Esophagus muscularis mucosa (tissue), 4 donors: Measurements from ENCODE around the gene PDSS2. TPM values are rescaled to one million over a fixed set of nuclear protein-coding genes. Genes with fewer than 3 reads are reported as not detected.
"Not testable (repeated sequence)": the region's sequence is repeated elsewhere in the genome, so short reads cannot be mapped to it uniquely, and the experiment has no call there.

Experiments used
- DNase-seq: peaks from one replicate; pipeline ENCODE4 v3.0.0-alpha.2; 2017; ENCODE audit errors: extremely low spot score
- H3K27ac ChIP-seq, 4 donors: fragments of 200-600 bp; sonication (generic); replicated peaks in 1 of 4; 1 replicate in 3 of 4; 2 replicates in 1 of 4; pipeline ENCODE4 v1.5.1; 2016 to 2019; ENCODE audit warnings: mild to moderate bottlenecking in 1 of 4
- H3K27me3 ChIP-seq, 4 donors: fragments of 200-600 bp; sonication (generic); one replicate each; pipeline versions ENCODE4 v1.5.1 to v1.6.0; 2016 to 2019
- H3K36me3 ChIP-seq, 4 donors: fragments of 200-600 bp; sonication (generic); one replicate each; pipeline ENCODE4 v1.5.1; 2016 to 2019
- H3K4me1 ChIP-seq, 4 donors: fragments of 200-600 bp; sonication (generic); one replicate each; pipeline ENCODE4 v1.5.1; 2016 to 2019
- H3K4me3 ChIP-seq, 4 donors: fragments of 200-600 bp; sonication (generic); 1 replicate in 2 of 4; 2 replicates in 2 of 4; pipeline ENCODE4 v1.5.1; 2016 to 2019; ENCODE audit warnings: mild to moderate bottlenecking in 4 of 4, moderate library complexity in 1 of 4
- H3K9me3 ChIP-seq, 4 donors: fragments of 200-600 bp; sonication (generic); 1 replicate in 3 of 4; 2 replicates in 1 of 4; pipeline ENCODE4 v1.5.1; 2016 to 2019
- EP300 ChIP-seq: sonication (generic); formaldehyde crosslinking; IDR thresholded peaks from one replicate; pipeline ENCODE4 v1.6.1; 2017; ENCODE audit warnings: antibody characterized with exemption
- POLR2A ChIP-seq: fragments of 450-650 bp; IDR thresholded peaks from one replicate; pipeline ENCODE4 v1.6.1; 2017; ENCODE audit warnings: antibody characterized with exemption, moderate library complexity, mild to moderate bottlenecking, low read depth
- POLR2AphosphoS5 ChIP-seq, 2 donors: sonication (generic); formaldehyde crosslinking; IDR thresholded peaks; one replicate each; pipeline ENCODE4 v1.6.1; 2017; ENCODE audit warnings: antibody characterized with exemption in 2 of 2
- WGBS: methylation state at CpG from one replicate; pipeline ENCODE4 v1.1.5; 2018; 5-methylcytosine and 5-hydroxymethylcytosine counted together
- intact Hi-C: fragments of 100-400 bp; cut with DNase I; formaldehyde crosslinking; loops from one replicate; pipeline ENCODE4 v1.15.1; 2023
- total RNA-seq, 4 donors: library from RNA; depleted of rRNA; stranded (reverse); fragments of >200 nt; gene quantifications; one replicate each; pipeline versions ENCODE4 v1.1.0 to v1.2.1, GENCODE V29; 2016
- TF ChIP-seq, protein P1 (sequence below), 3 experiments: fragments of 200-600 bp in 2 of 3; fragments of 450-650 bp in 1 of 3; sonication (generic) in 2 of 3; IDR thresholded peaks; one replicate each; pipeline ENCODE4 v1.5.1; 2017 to 2019; ENCODE audit warnings: antibody characterized with exemption in 3 of 3, mild to moderate bottlenecking in 2 of 3, moderate library complexity in 1 of 3

PDSS2 gene
- total RNA-seq, 4 donors from 2014 or later = 6.6 to 10.8 (median 8.7) TPM

DNA sequence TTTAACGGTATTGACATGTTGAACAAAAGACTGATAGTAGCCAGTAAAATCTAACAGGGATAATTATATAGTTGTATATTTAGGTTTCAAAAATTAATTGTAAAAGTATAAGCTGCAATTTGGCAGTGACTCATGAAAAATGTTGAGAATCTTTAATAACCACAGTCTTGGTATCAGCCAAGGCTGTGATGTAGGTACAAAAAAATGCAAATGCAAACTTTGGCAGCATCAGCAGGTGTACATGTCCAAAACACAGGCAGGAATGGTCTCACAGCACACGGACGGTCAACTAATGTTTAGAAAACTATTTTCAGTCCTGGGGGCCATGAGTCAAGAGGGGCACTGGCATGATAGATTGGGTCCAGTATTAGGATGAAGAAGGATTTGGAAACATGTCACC is 285.6 kb downstream of the PDSS2 start:
- Histone ChIP-seq H3K27ac (no peak overlapping the region), H3K9me3 (no peaks in the 10 kb centered on the region), H3K4me1 (no peaks in the 10 kb centered on the region), H3K36me3 (no peaks in the 10 kb centered on the region), H3K4me3 (no peak overlapping the region), H3K27me3 (no peaks in the 10 kb centered on the region)
- TF ChIP-seq, protein P1, sequence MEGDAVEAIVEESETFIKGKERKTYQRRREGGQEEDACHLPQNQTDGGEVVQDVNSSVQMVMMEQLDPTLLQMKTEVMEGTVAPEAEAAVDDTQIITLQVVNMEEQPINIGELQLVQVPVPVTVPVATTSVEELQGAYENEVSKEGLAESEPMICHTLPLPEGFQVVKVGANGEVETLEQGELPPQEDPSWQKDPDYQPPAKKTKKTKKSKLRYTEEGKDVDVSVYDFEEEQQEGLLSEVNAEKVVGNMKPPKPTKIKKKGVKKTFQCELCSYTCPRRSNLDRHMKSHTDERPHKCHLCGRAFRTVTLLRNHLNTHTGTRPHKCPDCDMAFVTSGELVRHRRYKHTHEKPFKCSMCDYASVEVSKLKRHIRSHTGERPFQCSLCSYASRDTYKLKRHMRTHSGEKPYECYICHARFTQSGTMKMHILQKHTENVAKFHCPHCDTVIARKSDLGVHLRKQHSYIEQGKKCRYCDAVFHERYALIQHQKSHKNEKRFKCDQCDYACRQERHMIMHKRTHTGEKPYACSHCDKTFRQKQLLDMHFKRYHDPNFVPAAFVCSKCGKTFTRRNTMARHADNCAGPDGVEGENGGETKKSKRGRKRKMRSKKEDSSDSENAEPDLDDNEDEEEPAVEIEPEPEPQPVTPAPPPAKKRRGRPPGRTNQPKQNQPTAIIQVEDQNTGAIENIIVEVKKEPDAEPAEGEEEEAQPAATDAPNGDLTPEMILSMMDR (IDR thresholded peaks at IDR 0.05) = no peak
- TF ChIP-seq POLR2AphosphoS5 (IDR thresholded peaks at IDR 0.05) = no peak
- intact Hi-C loops = no loop called here
- WGBS = 66% methylated on average over 3 of the region's 3 CpGs
- DNase-seq = no peak

DNA sequence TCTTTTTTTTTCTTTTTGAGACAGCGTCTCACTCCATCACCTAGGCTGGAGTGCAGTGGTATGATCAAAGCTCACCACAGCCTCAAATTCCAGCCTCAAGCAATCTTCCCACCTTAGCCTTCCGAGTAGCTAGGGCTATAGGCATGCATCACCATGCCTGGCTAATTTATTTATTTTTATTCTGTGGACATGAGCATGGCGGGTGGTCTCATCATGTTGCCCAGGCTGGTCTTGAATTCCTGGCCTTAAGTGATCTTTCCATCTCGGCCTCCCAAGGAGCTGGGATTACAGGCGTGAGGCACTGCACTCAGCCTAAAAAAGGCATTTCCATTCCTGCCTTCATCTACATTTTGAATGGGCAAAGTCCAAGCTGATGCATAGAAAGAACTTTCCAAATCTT is 287.9 kb downstream of the PDSS2 start:
- H3K9me3 ChIP-seq = no peaks in the 10 kb centered on the region
- H3K27me3 ChIP-seq = no peaks in the 10 kb centered on the region
- no peak overlapping the region for H3K4me3 ChIP-seq
- intact Hi-C loops = no loop called here
- no peaks in the 10 kb centered on the region for H3K4me1 ChIP-seq
- H3K27ac ChIP-seq = no peak overlapping the region
- TF ChIP-seq, protein P1 (IDR thresholded peaks at IDR 0.05) = no peak
- TF ChIP-seq EP300 (no peak), POLR2AphosphoS5 (IDR thresholded peaks at IDR 0.05) (no peak), POLR2A (no peak)
- 94% methylated on average over 5 of the region's 5 CpGs for WGBS
- no peak for DNase-seq
- H3K36me3 ChIP-seq = no peaks in the 10 kb centered on the region

DNA sequence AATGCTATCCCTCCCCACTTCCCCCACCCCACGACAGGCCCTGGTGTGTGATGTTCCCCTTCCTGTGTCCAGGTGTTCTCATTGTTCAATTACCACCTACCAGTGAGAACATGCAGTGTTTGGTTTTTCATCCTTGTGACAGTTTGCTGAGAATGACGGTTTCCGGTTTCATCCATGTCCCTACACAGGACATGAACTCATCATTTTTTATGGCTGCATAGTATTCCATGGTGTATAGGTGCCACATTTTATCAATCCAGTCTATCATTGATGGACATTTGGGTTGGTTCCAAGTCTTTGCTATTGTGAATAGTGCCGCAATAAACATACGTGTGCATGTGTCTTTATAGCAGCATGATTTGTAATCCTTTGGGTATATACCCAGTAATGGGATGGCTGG is 295.1 kb downstream of the PDSS2 start:
- H3K27me3 ChIP-seq, H3K27ac ChIP-seq, H3K4me3 ChIP-seq, DNase-seq, intact Hi-C loops, H3K9me3 ChIP-seq, H3K4me1 ChIP-seq, H3K36me3 ChIP-seq: not testable (repeated sequence)
- WGBS = 97% methylated on average over 3 of the region's 5 CpGs

DNA sequence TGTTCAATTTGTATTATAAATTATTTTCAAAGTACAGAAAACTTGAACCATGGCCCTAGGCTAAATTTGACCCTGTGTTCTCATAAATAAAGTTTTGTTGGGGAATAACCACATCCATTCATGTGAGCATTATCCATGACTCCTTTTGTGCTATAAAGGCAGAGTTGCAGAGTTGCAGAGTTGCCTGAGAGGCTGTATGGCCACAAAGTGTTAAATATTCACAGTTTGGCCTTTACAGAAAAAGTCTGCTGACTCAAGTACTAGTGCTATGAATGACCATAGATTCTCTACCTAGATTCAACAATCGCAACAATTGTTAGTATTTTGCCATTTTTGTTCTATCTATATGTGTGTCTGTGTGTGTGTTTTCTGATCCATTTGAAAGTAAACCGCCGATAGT is 297.8 kb downstream of the PDSS2 start:
- no peaks in the 10 kb centered on the region for H3K9me3 ChIP-seq
- DNase-seq = no peak

DNA sequence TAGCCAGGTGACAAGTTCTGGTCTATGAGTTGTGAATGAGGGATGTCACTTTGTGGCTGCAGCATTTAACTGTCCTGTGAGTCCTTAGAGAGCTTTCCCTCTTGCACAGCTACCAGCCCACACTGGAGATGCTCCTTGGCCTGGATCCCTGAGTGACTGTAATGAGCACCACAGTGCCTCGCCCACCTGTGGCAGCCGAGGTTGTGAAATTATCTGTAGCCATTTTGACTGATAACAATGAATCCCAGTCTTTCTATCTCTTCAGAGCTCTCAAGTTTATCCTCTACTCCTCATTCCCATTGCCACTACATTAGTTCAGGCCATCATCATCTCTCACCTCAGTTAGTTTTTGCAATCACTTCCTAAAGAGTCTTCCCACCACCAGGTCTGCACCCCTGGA is 302.7 kb downstream of the PDSS2 start:
- Histone ChIP-seq H3K4me3 (no peak overlapping the region), H3K27me3 (no peaks in the 10 kb centered on the region), H3K4me1 (no peaks in the 10 kb centered on the region), H3K9me3 (no peaks in the 10 kb centered on the region), H3K27ac (no peak overlapping the region), H3K36me3 (no peaks in the 10 kb centered on the region)
- TF ChIP-seq POLR2AphosphoS5 (IDR thresholded peaks at IDR 0.05) = no peak
- TF ChIP-seq, protein P1 (IDR thresholded peaks at IDR 0.05) = no peak
- TF ChIP-seq EP300 = no peak
- no peak for TF ChIP-seq POLR2A
- DNase-seq = no peak
- whole genome bisulfite sequencing = 93% methylated on average over 2 of the region's 2 CpGs
- intact Hi-C loops = no loop called here

More for the DNA sequence above, 297.8 kb downstream of the PDSS2 start:
- Histone ChIP-seq H3K4me1 (no peaks in the 10 kb centered on the region), H3K4me3 (no peak overlapping the region), H3K36me3 (no peaks in the 10 kb centered on the region), H3K27ac (no peak overlapping the region), H3K27me3 (no peaks in the 10 kb centered on the region)
- intact Hi-C loops = no loop called here
- TF ChIP-seq, protein P1 (IDR thresholded peaks at IDR 0.05) = no peak
- TF ChIP-seq POLR2AphosphoS5 (IDR thresholded peaks at IDR 0.05) = no peak
- no peak for TF ChIP-seq POLR2A
- no peak for TF ChIP-seq EP300
- WGBS = 93% methylated on average over 3 of the region's 3 CpGs
